GM18502 (cell line): ENCODE measurements around the gene TNFRSF12A.
"Not testable (repeated sequence)": the region's sequence is repeated elsewhere in the genome, so short reads cannot be mapped to it uniquely, and the experiment has no call there.

Source experiments
- ATAC-seq: cut with Tn5 transposase; IDR thresholded peaks from one replicate; pipeline ENCODE4 v1.9.1; 2021; ENCODE audit warnings: mild to moderate bottlenecking; ENCODE audit not compliant: unreplicated experiment, poor library complexity

The TNFRSF12A gene

DNA sequence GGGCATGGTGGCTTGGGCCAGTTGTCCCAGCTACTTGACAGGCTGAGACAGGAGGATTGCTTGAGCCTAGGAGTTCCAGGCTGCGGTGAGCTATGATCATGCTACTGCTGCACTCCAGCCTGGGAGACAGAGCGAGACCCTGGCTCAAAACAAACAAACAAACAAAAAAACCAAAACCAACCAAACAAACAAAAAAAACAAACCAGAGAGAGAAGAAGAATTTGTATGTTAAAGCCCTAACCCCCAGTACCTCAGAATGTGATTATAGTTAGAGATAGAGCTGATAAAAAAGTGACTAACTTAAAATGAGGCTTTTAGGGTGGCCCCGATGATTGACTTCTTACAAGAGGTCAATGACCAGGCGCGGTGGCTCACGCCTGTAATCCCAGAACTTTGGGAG is 24.5 kb downstream of the TNFRSF12A start:
- no peak for ATAC-seq

DNA sequence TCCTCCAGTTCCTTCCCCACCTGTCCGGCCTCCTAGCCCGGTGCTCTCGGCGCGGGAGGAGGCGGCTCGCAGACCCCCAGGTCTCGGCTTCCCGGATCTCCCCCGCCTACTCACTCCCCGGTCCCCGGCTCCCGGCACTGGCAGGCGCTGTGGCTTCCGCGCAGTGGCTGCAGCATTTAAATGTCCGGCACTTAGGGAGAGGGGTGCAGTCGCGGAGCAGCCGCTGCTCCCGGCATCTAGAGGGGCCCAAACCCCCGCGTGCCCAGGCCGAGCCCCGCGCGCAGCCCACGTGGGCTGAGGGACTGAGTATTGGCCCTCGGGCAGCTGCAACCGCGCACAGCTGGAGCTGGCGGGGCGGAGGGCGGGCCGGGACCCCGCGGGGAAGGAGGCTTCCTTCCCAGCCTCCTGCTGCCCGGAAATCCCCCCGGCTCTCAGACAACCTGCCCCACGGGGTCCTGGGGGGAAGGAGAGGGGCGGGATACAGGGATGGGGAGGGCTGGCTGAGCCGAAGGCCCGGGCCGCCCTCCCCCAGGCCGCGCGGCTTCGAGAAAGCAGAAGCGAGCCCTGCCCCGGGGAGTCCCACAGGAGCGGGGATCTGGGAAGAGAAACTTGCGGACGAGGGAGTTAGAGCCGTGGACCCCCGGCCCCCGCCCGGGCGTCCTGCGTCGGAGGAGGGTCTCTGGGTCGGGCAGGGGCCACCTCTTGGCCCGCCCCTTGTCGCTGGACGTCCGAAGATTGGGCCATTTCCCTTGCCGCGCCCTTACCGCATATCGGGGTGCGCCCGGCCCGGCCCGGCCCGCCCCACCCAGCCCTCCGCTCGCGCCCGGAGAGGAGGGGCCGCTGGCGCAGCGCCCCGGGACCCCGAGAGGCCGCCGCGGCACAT is 25.8 kb downstream of the TNFRSF12A start, which contains the start of gene MMP25:
Gene MMP25 (plus strand): TSS at position 804 of the 883 bp plus-strand sequence. CDS start 357 bp downstream, outside the sequence.
- no peak for ATAC-seq

DNA sequence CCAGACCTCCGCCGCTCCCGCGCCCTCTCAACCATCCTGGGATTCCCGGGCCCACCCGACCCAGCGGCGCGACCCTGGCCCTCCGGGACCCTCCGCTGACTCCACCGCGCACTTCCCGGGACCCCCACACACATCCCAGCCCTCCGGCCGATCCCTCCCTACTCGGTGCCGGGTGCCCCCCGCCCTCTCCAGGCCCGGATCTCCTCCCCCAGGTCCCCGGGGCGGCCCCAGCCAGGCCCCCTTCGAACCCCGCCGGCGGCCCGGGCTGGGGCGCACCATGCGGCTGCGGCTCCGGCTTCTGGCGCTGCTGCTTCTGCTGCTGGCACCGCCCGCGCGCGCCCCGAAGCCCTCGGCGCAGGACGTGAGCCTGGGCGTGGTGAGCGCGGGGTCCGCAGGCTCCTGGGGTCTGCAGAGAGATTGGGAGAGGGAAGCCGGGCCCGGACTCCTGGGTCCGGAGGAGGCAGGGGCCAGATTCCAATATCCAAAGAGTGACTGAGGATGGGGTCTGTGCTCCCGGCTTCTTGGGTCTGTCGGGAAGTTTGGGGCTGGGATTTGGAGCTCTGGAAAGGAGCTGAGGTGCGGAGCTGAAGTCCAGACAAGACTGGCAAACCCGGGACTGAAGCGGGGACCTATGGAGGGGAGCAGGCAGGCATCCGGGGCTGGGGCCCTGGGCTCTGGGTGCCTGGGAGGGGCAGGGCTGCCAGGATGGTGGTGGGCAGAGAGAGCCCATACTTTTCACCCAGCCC is 26.6 kb downstream of the TNFRSF12A start:
- no peak for ATAC-seq

DNA sequence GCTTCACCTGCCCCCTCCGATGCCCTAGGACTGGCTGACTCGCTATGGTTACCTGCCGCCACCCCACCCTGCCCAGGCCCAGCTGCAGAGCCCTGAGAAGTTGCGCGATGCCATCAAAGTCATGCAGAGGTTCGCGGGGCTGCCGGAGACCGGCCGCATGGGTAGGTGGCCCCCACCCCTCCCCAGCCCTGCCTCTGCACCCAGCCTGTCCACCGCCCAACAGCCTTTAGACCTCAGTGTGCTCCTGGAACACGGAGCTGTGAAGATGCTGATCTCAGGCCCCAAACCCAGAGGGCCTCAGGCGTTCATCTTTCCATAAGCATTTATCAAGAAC is 27.2 kb downstream of the TNFRSF12A start:
- no peak for ATAC-seq

DNA sequence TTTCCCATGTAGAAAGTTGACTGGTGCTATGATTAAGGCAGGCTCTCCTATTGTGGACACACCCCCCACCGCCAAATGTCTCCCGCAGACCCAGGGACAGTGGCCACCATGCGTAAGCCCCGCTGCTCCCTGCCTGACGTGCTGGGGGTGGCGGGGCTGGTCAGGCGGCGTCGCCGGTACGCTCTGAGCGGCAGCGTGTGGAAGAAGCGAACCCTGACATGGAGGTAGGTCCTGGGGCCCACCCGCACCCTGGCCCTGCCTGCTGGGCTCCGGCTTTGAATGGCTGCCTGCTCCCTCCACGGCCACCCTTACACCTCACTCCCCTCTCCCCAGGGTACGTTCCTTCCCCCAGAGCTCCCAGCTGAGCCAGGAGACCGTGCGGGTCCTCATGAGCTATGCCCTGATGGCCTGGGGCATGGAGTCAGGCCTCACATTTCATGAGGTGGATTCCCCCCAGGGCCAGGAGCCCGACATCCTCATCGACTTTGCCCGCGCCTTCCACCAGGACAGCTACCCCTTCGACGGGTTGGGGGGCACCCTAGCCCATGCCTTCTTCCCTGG is 29.8 kb downstream of the TNFRSF12A start:
- ATAC-seq: no peak

DNA sequence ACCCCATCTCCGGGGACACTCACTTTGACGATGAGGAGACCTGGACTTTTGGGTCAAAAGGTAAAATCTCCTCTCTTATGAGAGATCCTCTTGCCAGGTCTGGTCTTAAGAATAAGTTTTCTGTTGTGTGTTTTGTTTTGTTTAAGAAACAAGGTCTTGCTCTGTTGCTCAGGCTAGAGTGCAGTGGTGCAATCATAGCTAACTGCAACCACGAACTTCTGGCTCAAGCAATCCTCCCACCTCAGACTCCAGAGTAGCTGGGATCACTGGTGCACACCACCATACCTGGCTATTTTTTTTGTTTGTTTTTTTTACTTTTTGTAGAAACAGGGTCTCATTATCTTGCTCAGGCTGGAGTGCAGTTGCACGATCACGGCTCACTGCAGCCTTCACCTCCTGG is 30.3 kb downstream of the TNFRSF12A start:
- no peak for ATAC-seq

DNA sequence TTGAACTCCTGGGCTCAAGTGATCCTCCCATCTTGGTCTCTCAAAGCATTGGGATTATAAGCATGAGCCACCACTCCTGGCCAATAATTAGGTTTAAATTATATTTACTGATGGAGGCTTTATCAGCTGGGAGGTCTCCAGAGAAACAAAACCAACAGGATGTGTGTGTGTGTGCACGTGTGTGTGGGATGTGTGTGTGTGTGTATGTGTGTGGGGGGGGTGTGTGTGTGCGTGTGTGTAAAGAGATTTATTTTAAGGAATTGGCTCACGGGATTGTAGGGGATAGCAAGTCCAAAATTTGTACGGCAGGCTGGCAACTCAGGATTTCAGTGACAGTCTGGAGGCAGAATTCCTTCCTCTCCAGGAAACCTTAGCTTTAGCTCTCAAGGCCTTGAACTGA is 30.8 kb downstream of the TNFRSF12A start:
- ATAC-seq: no peak

DNA sequence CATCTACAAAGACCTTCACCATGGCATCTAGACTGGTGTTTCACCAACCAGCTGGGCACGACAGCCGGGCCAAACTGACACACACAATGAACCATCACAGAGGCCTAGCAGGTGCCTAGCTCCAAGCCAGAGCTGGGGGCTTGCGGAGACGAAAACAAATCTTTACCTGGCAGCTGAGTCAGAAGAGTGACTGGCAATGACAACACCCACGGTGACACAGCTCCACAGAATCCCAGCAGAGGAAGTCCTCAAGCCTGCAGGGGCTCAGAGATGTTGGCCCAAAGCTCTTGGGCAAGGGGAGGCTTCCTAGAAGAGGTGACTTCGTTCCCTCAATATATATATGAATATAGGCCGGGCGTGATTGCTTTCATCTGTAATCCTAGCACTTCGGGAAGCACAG is 31.3 kb downstream of the TNFRSF12A start:
- no peak for ATAC-seq

DNA sequence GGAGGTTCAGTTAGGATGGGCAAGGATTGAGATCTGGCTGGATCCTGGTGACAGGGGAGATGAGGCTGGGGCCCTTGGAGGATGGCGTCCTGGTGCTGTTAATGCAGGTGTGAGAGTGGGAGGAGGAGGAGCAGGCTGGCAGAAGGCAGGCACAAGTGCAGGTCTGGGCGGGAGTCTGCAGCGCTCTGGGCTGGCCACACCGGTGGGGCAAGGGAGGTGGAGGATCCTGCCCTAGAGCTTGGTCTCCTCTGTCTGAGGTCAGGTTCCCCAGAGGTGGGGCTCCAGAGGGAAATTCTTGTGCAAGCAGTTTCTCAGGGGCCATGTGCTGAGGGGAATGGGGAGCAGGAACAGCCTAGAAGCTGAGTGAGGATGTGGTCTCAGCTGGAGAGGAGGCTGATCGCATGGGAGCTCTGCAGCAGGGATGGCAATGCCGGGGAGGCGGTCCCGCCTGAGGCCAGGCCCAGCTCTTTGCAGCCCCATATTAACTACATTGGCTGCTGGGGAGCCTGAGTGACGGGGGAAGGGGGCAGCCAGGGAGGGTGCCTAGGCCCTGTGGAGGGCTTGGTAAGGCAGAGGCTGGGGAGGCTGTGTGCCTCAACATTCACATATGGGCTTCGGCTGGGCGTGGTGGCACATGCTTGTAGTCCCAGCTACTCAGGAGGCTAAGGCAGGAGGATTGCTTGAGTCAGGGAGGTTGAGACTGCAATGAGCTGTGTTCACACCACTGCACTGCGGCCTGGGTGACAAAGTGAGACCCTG is 32.6 kb downstream of the TNFRSF12A start:
- ATAC-seq: not testable (repeated sequence)

DNA sequence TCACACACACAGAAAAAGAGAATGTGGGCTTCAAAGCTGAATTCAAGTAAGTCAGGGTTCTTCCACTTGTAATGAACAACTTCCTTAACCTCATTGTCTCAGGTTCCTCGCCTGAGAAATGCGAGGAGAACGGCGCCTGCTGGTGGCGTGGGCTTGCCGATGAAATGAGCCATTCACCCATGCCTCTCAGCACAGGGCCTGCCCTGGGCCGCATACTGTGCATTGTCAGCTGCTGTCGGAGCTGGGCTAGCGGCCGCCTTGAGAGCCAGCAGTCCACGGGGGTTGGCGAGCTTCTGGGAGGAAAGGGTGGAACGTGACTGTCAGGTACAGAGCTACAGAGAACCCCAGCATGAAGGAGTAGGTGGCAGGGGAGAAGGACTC is 33.2 kb downstream of the TNFRSF12A start:
- not testable (repeated sequence) for ATAC-seq

DNA sequence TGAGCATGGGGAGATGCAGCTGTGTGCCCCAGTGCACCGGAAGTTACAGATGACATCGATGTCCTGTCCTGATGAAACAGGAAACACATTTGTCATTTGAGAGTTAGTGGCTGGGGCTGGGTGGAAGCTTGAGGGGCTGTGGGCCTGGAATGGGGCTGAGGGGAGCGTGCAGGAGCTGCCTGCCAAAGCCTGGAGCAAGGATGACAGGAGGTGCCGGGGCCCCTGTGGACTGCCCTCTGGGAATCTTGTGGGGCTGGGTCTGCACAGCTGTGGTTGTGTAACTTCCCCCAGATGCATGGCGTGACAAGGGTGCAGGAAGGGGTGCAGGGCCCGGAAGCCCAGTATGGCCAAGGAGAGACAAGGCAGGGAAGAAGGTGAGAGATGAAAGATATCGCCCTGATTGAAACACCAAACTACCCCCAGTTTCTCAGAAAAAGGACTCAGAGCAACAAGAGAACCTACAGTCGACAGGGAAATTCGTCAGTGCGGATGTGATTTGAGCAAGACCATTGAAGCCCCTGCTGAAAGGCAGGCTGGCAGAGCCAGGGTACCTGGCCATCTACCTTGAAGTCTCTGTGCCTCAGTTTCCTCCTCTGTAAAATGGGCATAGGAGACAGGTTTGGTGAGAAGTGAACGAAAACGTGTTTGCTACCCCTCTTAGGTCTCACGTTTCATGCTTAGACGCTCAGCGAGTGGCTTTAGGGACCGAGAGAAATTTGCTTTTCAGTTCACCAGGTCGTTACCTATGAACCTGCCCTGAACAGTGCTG is 35.0 kb downstream of the TNFRSF12A start:
- no peak for ATAC-seq

DNA sequence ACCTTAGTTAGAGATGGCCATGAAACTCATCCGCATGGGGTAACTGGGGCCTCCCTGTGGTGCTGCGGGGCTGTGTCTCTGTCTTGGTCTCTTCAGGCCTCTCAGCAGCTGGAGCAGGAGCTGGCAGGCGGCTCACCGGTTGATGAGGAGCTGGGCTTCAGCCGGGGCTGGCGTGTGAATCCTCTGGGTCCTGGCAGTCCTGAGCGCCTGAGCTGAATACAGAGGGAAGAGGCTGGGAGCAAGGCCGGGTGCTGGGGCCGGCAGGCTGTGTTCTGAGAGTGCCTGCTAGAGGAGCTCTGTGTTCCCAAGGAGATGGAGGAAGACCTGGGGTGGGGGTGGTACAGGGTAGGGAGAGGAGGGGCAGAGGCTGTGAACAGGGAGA is 35.6 kb downstream of the TNFRSF12A start:
- ATAC-seq: not testable (repeated sequence)

DNA sequence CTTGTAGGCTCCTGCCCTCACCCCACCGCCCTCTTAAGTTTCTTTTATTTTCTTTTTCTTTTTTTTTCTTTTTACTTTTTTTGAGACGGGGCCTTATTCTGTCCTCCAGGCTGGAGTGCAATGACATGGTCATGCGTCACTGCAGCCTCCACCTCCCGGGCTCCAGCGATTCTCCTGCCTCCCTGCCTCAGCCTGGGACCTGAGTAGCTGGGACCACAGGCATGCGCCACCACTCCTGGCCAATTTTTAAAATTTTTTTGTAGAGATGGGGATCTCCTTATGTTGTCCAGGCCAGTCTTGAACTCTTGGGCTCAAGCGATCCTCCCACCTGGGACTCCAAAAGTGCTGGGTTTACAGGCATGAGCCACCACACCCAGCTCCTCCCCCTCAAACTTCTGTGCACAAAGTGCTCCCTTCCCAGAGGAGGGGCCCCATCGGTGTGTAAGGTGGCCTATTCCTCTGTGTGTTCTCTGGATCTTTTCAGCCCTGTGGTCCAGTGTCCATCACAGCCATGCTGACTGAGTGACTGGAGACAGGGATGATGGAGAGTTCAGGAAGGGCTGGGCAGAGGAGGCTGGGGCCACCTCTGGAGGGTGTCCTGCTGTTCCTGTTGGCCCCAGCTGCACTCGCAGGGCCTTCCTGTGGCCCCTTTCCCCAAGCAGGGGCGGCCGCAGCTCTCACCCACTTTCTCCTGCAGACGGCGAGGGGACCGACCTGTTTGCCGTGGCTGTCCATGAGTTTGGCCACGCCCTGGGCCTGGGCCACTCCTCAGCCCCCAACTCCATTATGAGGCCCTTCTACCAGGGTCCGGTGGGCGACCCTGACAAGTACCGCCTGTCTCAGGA is 36.4 kb downstream of the TNFRSF12A start:
- no peak for ATAC-seq

DNA sequence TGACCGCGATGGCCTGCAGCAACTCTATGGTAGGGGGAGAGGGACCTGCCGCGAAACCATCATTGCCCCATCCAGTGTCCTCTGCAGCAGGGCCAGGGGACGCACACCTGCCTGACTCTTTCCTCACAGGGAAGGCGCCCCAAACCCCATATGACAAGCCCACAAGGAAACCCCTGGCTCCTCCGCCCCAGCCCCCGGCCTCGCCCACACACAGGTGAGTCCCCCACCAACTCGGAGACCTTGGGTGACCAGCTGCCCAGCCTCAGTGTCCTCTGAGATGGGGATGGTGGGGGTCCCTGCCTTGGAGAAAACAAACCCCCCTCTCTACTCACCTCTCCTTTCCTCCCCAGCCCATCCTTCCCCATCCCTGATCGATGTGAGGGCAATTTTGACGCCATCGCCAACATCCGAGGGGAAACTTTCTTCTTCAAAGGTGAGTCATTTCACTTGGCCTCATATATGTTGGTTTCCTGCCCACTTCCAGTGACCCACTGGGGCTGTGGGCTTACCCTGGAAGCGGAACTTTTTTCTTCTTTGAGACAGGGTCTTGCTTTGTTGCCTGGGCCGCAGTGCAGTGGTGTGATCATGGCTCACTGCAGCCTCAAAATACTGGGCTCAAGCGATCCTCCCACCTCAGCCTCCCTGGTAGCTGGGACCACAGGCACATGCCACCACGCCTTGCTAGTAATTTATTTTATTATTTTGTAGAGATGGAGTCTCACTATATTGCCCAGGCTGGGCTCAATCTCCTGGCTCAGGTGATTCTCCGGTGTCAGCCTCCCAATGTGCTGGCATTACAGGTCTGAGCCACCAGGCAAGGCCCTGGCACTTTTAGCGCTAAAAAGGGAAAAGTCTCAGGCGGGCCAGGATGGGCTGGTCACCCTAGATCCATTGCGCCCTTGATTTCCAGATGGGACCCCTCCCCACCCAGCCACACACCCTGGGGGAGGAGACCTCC is 37.3 kb downstream of the TNFRSF12A start:
- ATAC-seq: no peak

DNA sequence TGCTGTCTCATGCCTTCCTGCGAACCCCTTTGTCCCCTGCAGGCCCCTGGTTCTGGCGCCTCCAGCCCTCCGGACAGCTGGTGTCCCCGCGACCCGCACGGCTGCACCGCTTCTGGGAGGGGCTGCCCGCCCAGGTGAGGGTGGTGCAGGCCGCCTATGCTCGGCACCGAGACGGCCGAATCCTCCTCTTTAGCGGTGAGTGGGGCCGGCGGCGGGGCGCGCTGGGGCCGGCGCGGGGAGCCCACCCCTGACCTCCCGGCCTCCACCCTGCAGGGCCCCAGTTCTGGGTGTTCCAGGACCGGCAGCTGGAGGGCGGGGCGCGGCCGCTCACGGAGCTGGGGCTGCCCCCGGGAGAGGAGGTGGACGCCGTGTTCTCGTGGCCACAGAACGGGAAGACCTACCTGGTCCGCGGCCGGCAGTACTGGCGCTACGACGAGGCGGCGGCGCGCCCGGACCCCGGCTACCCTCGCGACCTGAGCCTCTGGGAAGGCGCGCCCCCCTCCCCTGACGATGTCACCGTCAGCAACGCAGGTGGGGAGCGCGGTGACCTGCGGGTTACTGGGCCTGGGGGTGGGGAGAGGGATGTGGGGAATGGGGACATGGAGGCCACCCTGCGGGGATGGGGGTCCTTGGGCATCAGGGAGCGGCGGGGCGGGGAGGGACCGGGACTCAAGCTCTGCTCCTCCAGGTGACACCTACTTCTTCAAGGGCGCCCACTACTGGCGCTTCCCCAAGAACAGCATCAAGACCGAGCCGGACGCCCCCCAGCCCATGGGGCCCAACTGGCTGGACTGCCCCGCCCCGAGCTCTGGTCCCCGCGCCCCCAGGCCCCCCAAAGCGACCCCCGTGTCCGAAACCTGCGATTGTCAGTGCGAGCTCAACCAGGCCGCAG is 38.2 kb downstream of the TNFRSF12A start:
- ATAC-seq: peak; percentile 33

DNA sequence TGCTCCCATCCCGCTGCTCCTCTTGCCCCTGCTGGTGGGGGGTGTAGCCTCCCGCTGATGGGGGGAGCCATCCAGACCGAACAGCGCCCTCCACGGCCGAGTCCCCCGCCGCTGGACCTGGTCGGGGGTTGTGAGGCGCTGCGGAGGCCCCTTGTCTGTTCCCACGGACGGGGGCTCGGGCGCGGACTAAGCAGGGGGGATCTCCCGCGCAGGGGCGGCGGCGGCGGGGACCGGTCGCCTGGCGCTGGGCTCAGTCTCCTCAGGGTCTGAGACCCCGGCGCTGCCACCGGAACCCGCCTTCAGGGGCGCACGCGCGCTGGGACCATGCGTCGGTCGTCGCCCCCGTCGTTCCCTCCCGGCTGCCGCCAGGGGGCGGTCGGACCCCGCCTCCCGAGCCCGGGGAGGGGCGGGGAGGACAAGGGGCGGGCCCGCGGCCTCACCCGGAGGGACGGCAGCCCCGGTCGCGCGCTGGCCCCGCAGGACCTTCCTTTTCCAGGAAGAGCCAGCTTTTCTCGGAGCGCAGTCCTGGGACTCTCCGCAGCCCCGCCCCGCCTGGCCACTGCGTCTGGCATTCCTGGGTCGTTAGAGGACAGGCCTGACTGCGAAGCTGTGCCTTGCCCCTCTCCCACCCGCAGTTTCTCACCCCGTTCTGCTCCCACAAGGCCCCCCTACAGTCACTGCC is 39.0 kb downstream of the TNFRSF12A start:
- peak; percentile 80 for ATAC-seq
